Activated naive CD4-positive, alpha-beta T cell treated with anti-CD3 and anti-CD28 coated beads, Interleukin-2, amount 10 ng/mL, durations not matched to agents 7 days and 5 days (primary cell): ENCODE measurements around the gene OR2T10.
"Not testable (repeated sequence)": the region's sequence is repeated elsewhere in the genome, so short reads cannot be mapped to it uniquely, and the experiment has no call there.

Experiments
- CTCF ChIA-PET: fragments of 350-600 bp; sonication (Branson Sonifier 250); formaldehyde crosslinking; loops from one replicate; lab custom pipeline; 2021; ENCODE audit warnings: antibody characterized with exemption; lab: Charles Lee
- DNase-seq: peaks from one replicate; pipeline ENCODE4 v3.0.0-alpha.2; 2020
- H3K27ac Mint-ChIP-seq: one replicate; pipeline ENCODE4 v1.8.0; 2021; ENCODE audit warnings: mild to moderate bottlenecking, moderate library complexity, mixed read lengths
- H3K27me3 Mint-ChIP-seq: one replicate; pipeline ENCODE4 v1.8.0; 2021; ENCODE audit warnings: mild to moderate bottlenecking, mixed read lengths
- H3K36me3 Mint-ChIP-seq: one replicate; pipeline ENCODE4 v1.8.0; 2021; ENCODE audit warnings: mixed read lengths
- H3K4me1 Mint-ChIP-seq: one replicate; pipeline ENCODE4 v1.8.0; 2021; ENCODE audit warnings: mixed read lengths
- H3K4me3 Mint-ChIP-seq: one replicate; pipeline ENCODE4 v1.8.0; 2021; ENCODE audit warnings: mild to moderate bottlenecking, moderate library complexity, mixed read lengths
- H3K9me3 Mint-ChIP-seq: one replicate; pipeline ENCODE4 v1.8.0; 2021; ENCODE audit warnings: mixed read lengths

The OR2T10 gene

GRCh38 chr1:248597589-248597988, at the start of gene OR2T10:
OR2T10 (minus strand) TSS chr1:248597700; CDS start chr1:248593768, 3,932 bp downstream.
- CTCF ChIA-PET: no interaction called here
- Mint-ChIP-seq H3K4me1 (peaks cover 7% of the 10 kb centered on the region), H3K4me3 (no peak within 1 kb of the TSS), H3K36me3 (no peaks in the 10 kb centered on the region), H3K9me3 (no peaks in the 10 kb centered on the region), H3K27me3 (no peaks in the 10 kb centered on the region), H3K27ac (no peak within 1 kb of the TSS)
- no peak for DNase-seq

GRCh38 chr1:248645178-248645577, 47.7 kb upstream of the OR2T10 start, which contains the start of gene OR2T35:
OR2T35 (minus strand) TSS chr1:248645278; CDS start chr1:248639258, 6,020 bp downstream.
- H3K4me1 Mint-ChIP-seq, H3K27ac Mint-ChIP-seq, H3K36me3 Mint-ChIP-seq, DNase-seq, H3K9me3 Mint-ChIP-seq, CTCF ChIA-PET, H3K4me3 Mint-ChIP-seq, H3K27me3 Mint-ChIP-seq: not testable (repeated sequence)

GRCh38 chr1:248642971-248643651, 45.6 kb upstream of the OR2T10 start:
- DNase-seq, H3K36me3 Mint-ChIP-seq, H3K27ac Mint-ChIP-seq, CTCF ChIA-PET, H3K4me1 Mint-ChIP-seq, H3K9me3 Mint-ChIP-seq, H3K4me3 Mint-ChIP-seq, H3K27me3 Mint-ChIP-seq: not testable (repeated sequence)

GRCh38 chr1:248641583-248641982, 44.1 kb upstream of the OR2T10 start:
- H3K9me3 Mint-ChIP-seq, H3K27me3 Mint-ChIP-seq, H3K4me1 Mint-ChIP-seq, H3K27ac Mint-ChIP-seq, H3K36me3 Mint-ChIP-seq, CTCF ChIA-PET, DNase-seq, H3K4me3 Mint-ChIP-seq: not testable (repeated sequence)

- DNase-seq, H3K4me3 Mint-ChIP-seq, H3K27me3 Mint-ChIP-seq, H3K4me1 Mint-ChIP-seq, H3K36me3 Mint-ChIP-seq, H3K27ac Mint-ChIP-seq, H3K9me3 Mint-ChIP-seq, CTCF ChIA-PET: not testable (repeated sequence)
Measured at GRCh38 chr1:248640906-248641305, 43.4 kb upstream of the OR2T10 start.

- H3K36me3 Mint-ChIP-seq, H3K27me3 Mint-ChIP-seq, DNase-seq, H3K27ac Mint-ChIP-seq, H3K4me1 Mint-ChIP-seq, H3K4me3 Mint-ChIP-seq, H3K9me3 Mint-ChIP-seq, CTCF ChIA-PET: not testable (repeated sequence)
Measured at GRCh38 chr1:248639652-248640051, 42.2 kb upstream of the OR2T10 start.

GRCh38 chr1:248636612-248637011, 39.1 kb upstream of the OR2T10 start:
- H3K36me3 Mint-ChIP-seq, CTCF ChIA-PET, H3K4me1 Mint-ChIP-seq, DNase-seq, H3K9me3 Mint-ChIP-seq, H3K4me3 Mint-ChIP-seq, H3K27me3 Mint-ChIP-seq, H3K27ac Mint-ChIP-seq: not testable (repeated sequence)

- H3K9me3 Mint-ChIP-seq, H3K27me3 Mint-ChIP-seq, H3K4me1 Mint-ChIP-seq: not testable (repeated sequence)
Measured at GRCh38 chr1:248634991-248635390, 37.5 kb upstream of the OR2T10 start, which contains the start of gene OR2T11. OR2T11 (minus strand) TSS chr1:248635091; CDS start chr1:248627128, 7,963 bp downstream.

GRCh38 chr1:248631354-248632008, 34.0 kb upstream of the OR2T10 start:
- Mint-ChIP-seq H3K27ac (no peak overlapping the region), H3K4me1 (no peaks in the 10 kb centered on the region), H3K36me3 (no peaks in the 10 kb centered on the region), H3K9me3 (no peaks in the 10 kb centered on the region), H3K27me3 (no peaks in the 10 kb centered on the region), H3K4me3 (no peak overlapping the region)
- CTCF ChIA-PET: no interaction called here
- DNase-seq: no peak

More at GRCh38 chr1:248634991-248635390, 37.5 kb upstream of the OR2T10 start, which contains the start of gene OR2T11:
- H3K36me3 Mint-ChIP-seq, H3K27ac Mint-ChIP-seq, DNase-seq, H3K4me3 Mint-ChIP-seq, CTCF ChIA-PET: not testable (repeated sequence)

GRCh38 chr1:248630551-248630950, 33.1 kb upstream of the OR2T10 start:
- DNase-seq: no peak
- Mint-ChIP-seq H3K9me3 (no peaks in the 10 kb centered on the region), H3K27ac (no peak overlapping the region), H3K27me3 (no peaks in the 10 kb centered on the region), H3K36me3 (no peaks in the 10 kb centered on the region), H3K4me1 (no peaks in the 10 kb centered on the region), H3K4me3 (no peak overlapping the region)
- CTCF ChIA-PET: interaction anchor here (0.6 kb wide), 1 partner anchor 17 kb away, joined by 3 read pairs; no protein-coding TSS in a partner anchor

- no peaks in the 10 kb centered on the region for H3K4me1 Mint-ChIP-seq
- no peaks in the 10 kb centered on the region for H3K27me3 Mint-ChIP-seq
- DNase-seq: no peak
- H3K27ac Mint-ChIP-seq: no peak overlapping the region
- H3K9me3 Mint-ChIP-seq: no peaks in the 10 kb centered on the region
- CTCF ChIA-PET: no interaction called here
- no peak overlapping the region for H3K4me3 Mint-ChIP-seq
- no peaks in the 10 kb centered on the region for H3K36me3 Mint-ChIP-seq
Measured at GRCh38 chr1:248627971-248628844, 30.7 kb upstream of the OR2T10 start.

- Mint-ChIP-seq H3K27me3 (no peaks in the 10 kb centered on the region), H3K4me3 (no peak overlapping the region), H3K36me3 (no peaks in the 10 kb centered on the region), H3K9me3 (no peaks in the 10 kb centered on the region), H3K4me1 (no peaks in the 10 kb centered on the region), H3K27ac (no peak overlapping the region)
- DNase-seq: no peak
- CTCF ChIA-PET: interaction anchor here (0.8 kb wide), 1 partner anchor 180 kb away, joined by 3 read pairs; no protein-coding TSS in a partner anchor
Measured at GRCh38 chr1:248625971-248626370, 28.5 kb upstream of the OR2T10 start.

- Mint-ChIP-seq H3K27me3 (no peaks in the 10 kb centered on the region), H3K4me3 (no peak overlapping the region), H3K4me1 (no peaks in the 10 kb centered on the region), H3K9me3 (no peaks in the 10 kb centered on the region), H3K27ac (no peak overlapping the region), H3K36me3 (no peaks in the 10 kb centered on the region)
- DNase-seq: no peak
- CTCF ChIA-PET: interaction anchor here (0.8 to 6.5 kb wide), 2 partner anchors 181 kb away, joined by 3 to 63 read pairs; no protein-coding TSS in a partner anchor
Measured at GRCh38 chr1:248625166-248625565, 27.7 kb upstream of the OR2T10 start.

- H3K27me3 Mint-ChIP-seq: no peaks in the 10 kb centered on the region
- H3K4me1 Mint-ChIP-seq: no peaks in the 10 kb centered on the region
- no peak for DNase-seq
- no peak overlapping the region for H3K27ac Mint-ChIP-seq
- H3K9me3 Mint-ChIP-seq: no peaks in the 10 kb centered on the region
- no peaks in the 10 kb centered on the region for H3K36me3 Mint-ChIP-seq
- CTCF ChIA-PET: interaction anchor here (0.9 to 6.5 kb wide), 6 partner anchors 8 to 218 kb away, joined by 3 to 63 read pairs (median 4); partner anchors contain the start of gene SH3BP5L
- H3K4me3 Mint-ChIP-seq: no peak overlapping the region
Measured at GRCh38 chr1:248622570-248623001, 25.1 kb upstream of the OR2T10 start.
